Activated CD8-positive, alpha-beta memory T cell treated with anti-CD3 and anti-CD28 coated beads, Interleukin-2, amount 50 U/mL, for 24 hours (primary cell): ENCODE data around the gene KIRREL2.
"Not testable (repeated sequence)": the region's sequence is repeated elsewhere in the genome, so short reads cannot be mapped to it uniquely, and the experiment has no call there.

Experiments
- DNase-seq: peaks from one replicate; pipeline ENCODE4 v3.0.0-alpha.2; 2020; ENCODE audit errors: extremely low read depth

Gene KIRREL2

GRCh38 chr19:35897706-35898451, 41.2 kb downstream of the KIRREL2 start:
- DNase-seq = no peak

GRCh38 chr19:35898499-35898809, 41.7 kb downstream of the KIRREL2 start:
- DNase-seq = no peak

GRCh38 chr19:35899547-35900214, 43.0 kb downstream of the KIRREL2 start:
- DNase-seq = peak; percentile 57

- no peak for DNase-seq
Observed at GRCh38 chr19:35901055-35901644, 44.4 kb downstream of the KIRREL2 start.

GRCh38 chr19:35901854-35902661, 45.3 kb downstream of the KIRREL2 start, which contains the start of gene HCST:
Gene HCST, plus strand, starts transcription at chr19:35902529. Its CDS starts 65 bp downstream, at chr19:35902594.
- DNase-seq = no peak

- DNase-seq = no peak
Observed at GRCh38 chr19:35902870-35903475, 46.3 kb downstream of the KIRREL2 start.

- DNase-seq = peak; percentile 68
Observed at GRCh38 chr19:35903550-35904179, 47.0 kb downstream of the KIRREL2 start.

GRCh38 chr19:35904311-35905068, 47.8 kb downstream of the KIRREL2 start:
- no peak for DNase-seq

GRCh38 chr19:35905178-35905727, 48.5 kb downstream of the KIRREL2 start:
- no peak for DNase-seq

- DNase-seq = no peak
Observed at GRCh38 chr19:35907377-35907745, 50.6 kb downstream of the KIRREL2 start.

- no peak for DNase-seq
Observed at GRCh38 chr19:35908010-35908441, 51.3 kb downstream of the KIRREL2 start, which contains the start of gene TYROBP. Gene TYROBP, minus strand, starts transcription at chr19:35908295. Its CDS starts 67 bp downstream, at chr19:35908228.

GRCh38 chr19:35908973-35909683, 52.4 kb downstream of the KIRREL2 start:
- no peak for DNase-seq

- no peak for DNase-seq
Observed at GRCh38 chr19:35909684-35910035, 52.9 kb downstream of the KIRREL2 start.

GRCh38 chr19:35910355-35910754, 53.6 kb downstream of the KIRREL2 start:
- DNase-seq = not testable (repeated sequence)

GRCh38 chr19:35911173-35911572, 54.5 kb downstream of the KIRREL2 start:
- no peak for DNase-seq

GRCh38 chr19:35911790-35912189, 55.1 kb downstream of the KIRREL2 start:
- no peak for DNase-seq

- no peak for DNase-seq
Observed at GRCh38 chr19:35913589-35913988, 56.9 kb downstream of the KIRREL2 start.

- no peak for DNase-seq
Observed at GRCh38 chr19:35915443-35915842, 58.7 kb downstream of the KIRREL2 start.
